NCI-H1092 treated with DMSO at 0.1 percent for 48 hours (cell line): ENCODE measurements around the gene PSD2.

Experiments used
- DNase-seq: peaks from one replicate; lab custom pipeline; 2025; lab: John Stamatoyannopoulos, UW

PSD2 gene

GRCh38 chr5:139880416-139881142 lies 85.0 kb downstream of the PSD2 start:
- no peak for DNase-seq

DNA sequence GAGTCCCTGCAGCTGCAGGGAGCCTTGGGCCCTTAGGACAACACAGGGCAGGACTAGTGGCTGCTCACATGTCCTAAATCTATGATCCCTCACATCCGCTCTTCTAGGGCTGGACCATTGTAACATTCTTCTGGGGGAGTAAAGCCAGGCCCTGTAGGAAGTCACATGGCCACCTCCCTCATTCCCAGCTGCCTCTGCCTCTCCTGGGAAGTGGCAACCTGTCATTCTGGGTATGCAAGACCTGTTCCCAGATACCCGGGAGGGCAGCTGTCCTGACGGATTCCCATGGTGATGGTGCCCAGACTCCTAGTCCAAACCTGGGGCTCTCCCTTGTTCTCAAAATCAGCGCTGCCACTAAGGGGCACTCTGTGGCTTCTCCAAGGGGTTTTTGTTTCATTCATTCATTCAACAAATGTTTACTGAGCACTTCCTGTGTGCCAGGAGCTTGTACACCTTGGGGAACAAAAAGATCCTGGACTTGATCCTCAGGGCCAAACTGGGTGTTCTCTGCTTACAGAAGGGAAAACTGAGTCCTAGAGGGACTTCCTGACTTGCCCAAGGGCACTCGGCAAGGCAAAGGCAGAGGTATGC lies 85.6 kb downstream of the PSD2 start:
- DNase-seq, result no peak

DNA sequence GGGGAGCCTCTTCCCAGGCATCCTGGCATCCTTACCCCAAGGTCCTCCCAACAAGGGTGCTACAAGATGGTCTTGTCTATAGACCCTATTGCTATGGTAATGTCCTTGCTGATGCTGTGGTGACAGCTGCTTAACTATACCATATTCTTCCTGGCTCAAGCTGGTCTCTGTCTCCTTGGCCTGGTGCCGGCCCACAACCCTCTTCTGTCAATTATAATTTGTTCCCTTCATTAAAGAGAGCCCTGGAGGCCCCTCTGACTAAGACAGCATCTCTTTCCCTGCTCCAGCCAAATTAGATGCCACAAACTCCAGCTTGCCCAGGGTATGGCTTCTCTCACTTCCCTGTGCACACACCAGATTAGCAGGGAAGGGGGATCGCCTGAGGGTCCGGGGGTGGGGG lies 86.7 kb downstream of the PSD2 start:
- no peak for DNase-seq

DNA sequence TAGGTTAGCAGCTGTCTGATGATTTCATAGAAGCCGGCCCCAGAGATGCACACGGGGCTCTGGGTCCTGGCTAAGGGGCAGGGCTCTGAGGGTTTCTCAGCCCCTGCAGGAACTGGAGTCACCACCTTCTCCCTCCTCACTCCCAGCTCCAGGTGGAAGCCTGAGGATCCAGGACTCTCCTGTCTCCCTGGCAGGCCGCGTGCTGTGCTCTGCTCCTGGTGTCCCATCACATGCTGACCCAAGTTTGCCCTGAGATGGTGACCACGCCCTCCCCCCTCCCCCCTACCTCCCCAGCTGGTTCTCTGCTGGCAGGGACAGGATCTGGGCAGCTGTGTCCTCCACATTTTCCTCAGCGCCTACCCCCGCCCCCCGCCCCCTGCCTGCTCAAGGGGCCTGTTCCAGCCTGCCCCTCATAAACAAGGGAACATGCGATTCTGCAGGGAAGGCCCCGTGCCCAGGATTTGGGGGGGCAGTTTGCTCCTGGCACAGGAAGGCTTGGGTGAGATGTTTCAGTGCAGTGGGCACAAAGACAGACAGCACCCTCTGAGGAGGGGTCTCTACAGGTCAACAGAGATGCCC lies 87.4 kb downstream of the PSD2 start:
- DNase-seq, result no peak

DNA sequence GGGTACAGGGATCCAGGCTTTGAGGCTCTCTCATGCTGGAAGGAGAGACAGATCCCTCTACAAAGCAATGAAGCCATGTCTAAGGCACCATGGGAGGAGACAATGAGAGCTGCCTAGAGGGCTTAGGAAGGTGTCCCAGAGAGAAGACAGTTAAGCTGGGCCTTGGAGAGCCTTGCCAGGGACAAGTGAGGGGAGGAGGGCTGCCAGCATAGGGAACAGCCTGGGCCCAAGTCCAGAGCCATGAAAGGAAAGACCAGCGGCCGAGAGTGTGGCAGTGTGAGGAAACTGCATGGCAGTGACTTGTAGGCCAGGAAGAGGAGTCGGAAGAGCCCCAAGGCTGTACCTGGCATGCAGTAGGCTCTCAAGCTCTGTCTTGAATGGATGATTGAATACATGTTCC lies 88.5 kb downstream of the PSD2 start:
- DNase-seq, result no peak

GRCh38 chr5:139884734-139885133 lies 89.1 kb downstream of the PSD2 start:
- DNase-seq, result no peak

- no peak for DNase-seq
Measured at GRCh38 chr5:139885172-139885856, 89.7 kb downstream of the PSD2 start.

DNA sequence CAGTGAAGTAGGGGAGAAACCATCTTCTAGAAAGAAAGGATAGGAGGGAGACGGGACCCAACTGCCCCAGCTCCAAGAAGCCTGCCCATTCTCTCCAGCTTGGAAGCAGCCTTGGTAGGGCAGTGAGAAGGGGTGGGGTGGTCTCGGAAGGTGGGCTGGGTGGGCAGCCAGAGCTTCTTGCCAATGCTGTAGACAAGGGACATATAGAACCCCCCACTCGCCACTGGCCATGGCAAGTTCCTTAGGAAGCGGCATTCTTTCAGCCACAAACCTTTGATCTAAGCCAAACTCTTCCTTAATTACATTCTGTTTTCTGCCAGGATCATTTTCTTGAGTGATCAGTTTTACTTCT lies 90.2 kb downstream of the PSD2 start:
- DNase-seq, result no peak

DNA sequence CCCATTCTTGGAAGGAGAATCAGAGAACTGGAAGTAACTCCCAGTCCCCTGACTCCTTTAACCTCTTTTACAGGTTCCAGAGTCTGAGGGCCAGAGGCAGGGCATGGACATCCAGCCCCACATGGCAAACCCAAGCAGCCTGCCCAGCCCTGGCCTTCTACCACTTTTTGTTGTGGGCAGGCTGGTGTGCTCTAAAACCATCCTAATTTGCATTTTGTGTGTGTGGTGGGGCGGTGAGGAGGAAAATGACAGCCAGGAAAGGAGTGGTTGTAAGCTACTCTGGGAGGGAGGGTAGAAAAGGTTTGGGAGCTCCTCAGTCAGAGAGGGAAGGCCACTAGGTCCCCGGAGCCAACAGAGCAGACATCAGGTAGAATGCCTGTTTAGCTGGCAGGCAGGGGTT lies 90.6 kb downstream of the PSD2 start:
- no peak for DNase-seq

DNA sequence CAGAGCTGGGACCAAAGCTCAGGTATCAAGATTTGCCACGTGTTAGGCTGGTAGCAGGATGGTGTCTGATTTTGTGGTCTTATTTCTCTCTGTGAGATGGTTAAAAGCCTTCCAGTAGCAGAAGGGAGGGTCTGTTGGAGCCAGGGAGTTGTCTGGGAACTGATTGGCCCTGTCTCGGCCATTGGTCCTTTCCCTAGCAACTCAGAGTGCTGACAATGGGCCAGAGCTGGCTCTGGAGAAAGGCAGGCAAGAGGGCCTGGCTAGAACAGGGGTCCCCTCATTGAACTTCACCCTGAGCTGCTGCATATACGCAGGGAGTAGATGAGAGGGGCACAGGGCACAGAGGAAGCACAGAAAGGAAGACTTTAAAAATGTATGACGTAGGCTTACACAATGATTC lies 92.8 kb downstream of the PSD2 start:
- DNase-seq, result no peak

GRCh38 chr5:139889410-139889809 lies 93.8 kb downstream of the PSD2 start:
- no peak for DNase-seq

DNA sequence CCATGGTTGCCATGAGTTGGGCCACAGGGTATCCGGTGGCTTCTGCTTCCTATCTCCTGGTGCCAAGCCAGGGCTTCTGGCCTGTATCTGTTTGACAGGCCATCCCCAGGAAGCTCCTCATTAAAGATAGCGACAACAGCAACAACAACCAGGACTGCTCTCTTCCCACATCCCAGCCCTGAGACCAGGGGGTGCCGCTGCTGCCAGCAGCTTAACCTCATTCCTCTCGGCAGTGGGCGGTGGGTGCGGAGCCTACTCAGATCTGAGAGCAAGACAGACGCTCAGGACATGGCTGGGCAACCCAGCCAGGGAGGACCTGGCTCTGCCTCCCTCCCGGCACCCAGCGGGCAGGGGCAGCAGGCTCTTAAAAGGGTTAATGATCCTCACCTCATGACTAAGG lies 98.3 kb downstream of the PSD2 start:
- DNase-seq, result no peak
